NCI-H1417 (cell line): ENCODE measurements around the gene OR10AD1.
A peak's percentile ranks its signal among the peaks of the same experiment; 100 is the strongest.
"Not testable (repeated sequence)": the region's sequence is repeated elsewhere in the genome, so short reads cannot be mapped to it uniquely, and the experiment has no call there.

Experiments
- DNase-seq, 3 experiments: peaks; one replicate each; lab custom pipeline; 2025; lab: John Stamatoyannopoulos, UW

The OR10AD1 gene

DNA sequence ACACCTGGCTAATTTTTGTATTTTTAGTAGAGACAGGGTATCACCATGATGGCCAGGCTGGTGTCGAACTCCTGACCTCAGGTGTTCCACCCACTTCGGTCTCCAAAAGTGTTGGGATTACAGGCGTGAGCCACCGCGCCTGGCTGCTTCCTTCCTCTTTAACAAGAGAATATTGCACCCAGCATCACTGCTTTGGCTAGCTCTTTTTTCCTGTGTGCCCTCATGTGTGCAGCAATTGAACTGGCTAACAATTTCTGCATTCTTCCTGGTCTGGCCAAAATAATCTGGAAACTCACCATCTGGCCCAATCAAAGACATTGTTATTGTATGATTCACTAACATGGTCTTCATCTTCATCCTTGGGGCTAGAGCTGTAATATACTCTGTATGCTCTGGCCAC lies 43.0 kb downstream of the OR10AD1 start:
- no peak for DNase-seq

DNA sequence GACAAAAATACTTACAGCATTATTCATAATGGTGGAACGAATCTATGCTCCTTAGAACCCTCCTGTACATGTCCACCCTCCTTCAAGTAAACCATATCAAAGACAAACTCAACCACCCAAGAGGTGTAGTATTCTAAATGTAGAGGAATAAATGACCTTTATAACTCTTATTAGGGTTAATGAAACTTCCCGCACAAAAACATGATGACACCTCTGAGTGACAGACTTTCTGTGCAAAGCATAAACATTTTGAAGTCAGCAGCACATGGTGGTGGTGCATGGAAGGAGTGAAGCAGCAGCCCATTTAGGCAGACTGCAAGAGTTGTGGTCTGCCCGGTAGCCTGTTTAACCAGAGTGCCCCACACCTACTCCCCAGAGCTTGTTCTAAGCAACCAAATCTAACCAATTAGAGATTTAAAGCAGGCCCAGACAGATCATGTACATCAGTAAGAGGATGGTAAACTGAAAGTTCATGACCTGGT lies 45.2 kb downstream of the OR10AD1 start:
- DNase-seq, result no peak

DNA sequence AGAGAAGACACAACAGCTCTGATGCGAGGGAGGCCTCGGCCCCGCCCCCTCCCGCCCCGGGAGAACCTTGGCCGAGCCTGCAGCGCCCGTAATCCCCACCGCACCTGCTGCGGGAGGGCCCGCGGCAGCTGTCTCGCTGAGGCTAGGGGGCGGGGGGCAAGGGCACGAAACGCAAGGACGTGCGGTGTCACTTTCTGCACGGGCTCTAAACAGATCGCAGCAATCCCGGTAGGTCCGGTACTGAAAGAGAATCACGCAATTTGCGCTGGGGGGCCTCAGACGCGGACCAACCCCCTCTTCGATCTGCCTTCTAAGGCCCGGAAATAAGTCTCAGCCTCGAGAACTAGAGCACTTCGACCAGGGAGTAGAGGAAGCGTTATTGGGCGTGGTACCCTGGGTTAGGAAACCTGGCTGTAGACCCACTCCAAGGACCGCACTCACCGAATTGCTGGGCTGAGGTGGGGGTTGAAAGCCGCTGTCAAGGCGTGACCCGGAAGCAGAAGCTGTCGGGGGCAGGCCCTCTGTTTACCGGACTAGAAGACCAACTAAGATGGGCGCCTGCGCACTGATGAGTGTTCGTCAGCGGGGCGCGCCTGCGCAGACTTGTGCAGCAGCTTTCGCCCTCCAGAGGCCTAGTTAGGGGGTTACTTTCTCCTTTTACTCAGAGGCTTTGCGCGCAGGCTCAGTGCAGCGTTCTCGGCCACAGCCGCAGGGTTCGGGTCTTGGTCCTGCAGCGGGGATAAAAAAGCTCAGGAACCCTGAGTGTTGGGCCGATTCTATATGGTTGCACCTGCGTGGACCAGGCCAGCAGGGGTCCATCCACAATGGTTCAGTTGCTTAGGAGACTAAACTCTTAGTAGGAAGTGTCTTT lies 45.8 kb downstream of the OR10AD1 start, which contains the start of gene ASB8:
TSS of gene ASB8 (minus strand) at position 498 of the 871 bp plus-strand sequence. CDS start 4,019 bp downstream, outside the sequence.
- peak; percentile 99 to 100 (median 99) for DNase-seq

DNA sequence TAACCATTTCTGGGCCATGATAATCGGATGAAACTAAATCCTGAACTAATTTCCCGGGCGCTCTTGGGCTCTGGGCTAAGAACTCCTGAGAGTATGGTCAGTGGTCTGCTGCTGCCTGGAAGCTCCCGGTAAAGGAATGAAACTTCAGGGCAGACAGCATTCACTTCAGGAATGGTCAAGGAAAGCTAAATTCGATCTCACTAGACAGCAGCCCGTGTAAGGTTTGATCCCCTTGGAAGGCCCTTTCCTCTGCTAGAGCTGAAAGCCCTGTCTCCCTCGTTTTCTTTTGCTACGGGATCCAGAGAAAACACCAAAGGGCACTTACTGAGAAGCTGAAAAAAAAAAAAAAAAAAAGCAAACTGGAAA lies 46.5 kb downstream of the OR10AD1 start:
- no peak for DNase-seq

DNA sequence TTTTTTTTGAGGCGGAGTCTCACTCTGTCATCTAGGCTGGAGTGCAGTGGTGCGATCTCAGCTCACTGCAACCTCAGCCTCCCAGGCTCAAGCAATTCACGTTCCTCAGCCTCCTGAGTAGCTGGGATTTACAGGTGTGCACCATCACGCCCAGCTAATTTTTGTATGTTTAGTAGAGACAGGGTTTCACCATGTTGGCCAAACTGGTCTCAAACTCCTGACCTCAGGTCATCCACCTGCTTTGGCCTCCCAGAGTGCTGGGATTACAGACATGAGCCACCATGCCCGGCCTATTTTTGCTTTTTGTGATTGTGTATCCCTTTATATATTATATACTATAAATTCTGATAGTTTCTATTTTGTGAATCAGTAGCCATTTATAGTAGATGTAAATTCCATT lies 47.3 kb downstream of the OR10AD1 start:
- DNase-seq, result not testable (repeated sequence)
